HCT116 (cell line): ENCODE measurements around the gene INKA1.
"Not testable (repeated sequence)": the region's sequence is repeated elsewhere in the genome, so short reads cannot be mapped to it uniquely, and the experiment has no call there.

Experiments used
- POLR2A ChIP-seq: IDR thresholded peaks from 2 replicates; pipeline ENCODE4 v1.7.0; 2011; ENCODE audit warnings: borderline replicate concordance; ENCODE audit not compliant: insufficient read depth, insufficient read length; ENCODE audit errors: extremely low read depth
- SP1 ChIP-seq: IDR thresholded peaks from 2 replicates; pipeline ENCODE4 v1.6.1; 2012; ENCODE audit warnings: low read depth
- TF ChIP-seq, protein P1 (sequence below), 3 experiments: fragments of 200-600 bp in 1 of 3; sonication (generic) in 1 of 3; IDR thresholded peaks in 2 of 3; conservative IDR thresholded peaks in 1 of 3; 2 replicates each; pipeline ENCODE4 v1.5.1; 2012 to 2017; ENCODE audit warnings: low read depth in 2 of 3, low read length in 2 of 3, antibody characterized with exemption in 1 of 3, borderline replicate concordance in 1 of 3, control low read depth in 1 of 3, mild to moderate bottlenecking in 1 of 3, mixed read lengths in 1 of 3, mixed run types in 1 of 3, moderate library complexity in 1 of 3; ENCODE audit not compliant: insufficient read depth in 1 of 3

GRCh38 chr3:49823131-49823530 lies 20.1 kb downstream of the INKA1 start:
- not testable (repeated sequence) for TF ChIP-seq SP1, POLR2A
- TF ChIP-seq, protein P1, sequence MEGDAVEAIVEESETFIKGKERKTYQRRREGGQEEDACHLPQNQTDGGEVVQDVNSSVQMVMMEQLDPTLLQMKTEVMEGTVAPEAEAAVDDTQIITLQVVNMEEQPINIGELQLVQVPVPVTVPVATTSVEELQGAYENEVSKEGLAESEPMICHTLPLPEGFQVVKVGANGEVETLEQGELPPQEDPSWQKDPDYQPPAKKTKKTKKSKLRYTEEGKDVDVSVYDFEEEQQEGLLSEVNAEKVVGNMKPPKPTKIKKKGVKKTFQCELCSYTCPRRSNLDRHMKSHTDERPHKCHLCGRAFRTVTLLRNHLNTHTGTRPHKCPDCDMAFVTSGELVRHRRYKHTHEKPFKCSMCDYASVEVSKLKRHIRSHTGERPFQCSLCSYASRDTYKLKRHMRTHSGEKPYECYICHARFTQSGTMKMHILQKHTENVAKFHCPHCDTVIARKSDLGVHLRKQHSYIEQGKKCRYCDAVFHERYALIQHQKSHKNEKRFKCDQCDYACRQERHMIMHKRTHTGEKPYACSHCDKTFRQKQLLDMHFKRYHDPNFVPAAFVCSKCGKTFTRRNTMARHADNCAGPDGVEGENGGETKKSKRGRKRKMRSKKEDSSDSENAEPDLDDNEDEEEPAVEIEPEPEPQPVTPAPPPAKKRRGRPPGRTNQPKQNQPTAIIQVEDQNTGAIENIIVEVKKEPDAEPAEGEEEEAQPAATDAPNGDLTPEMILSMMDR (IDR thresholded peaks at IDR 0.05 in 2 of 3, conservative IDR thresholded peaks at IDR 0.05 in 1 of 3; ENCODE audit: borderline replicate concordance in 1 of 3, insufficient read depth in 1 of 3, low read depth in 2 of 3, low read length in 2 of 3), result not testable (repeated sequence)
